ENCODE measurements around the gene TFF2.

The TFF2 gene

GRCh38 chr21:42383331-42383730, 32.5 kb upstream of the TFF2 start:
- DNase-seq: no peak

- DNase-seq: no peak
Measured at GRCh38 chr21:42382915-42383314, 32.1 kb upstream of the TFF2 start.

GRCh38 chr21:42381347-42381984, 30.7 kb upstream of the TFF2 start:
- DNase-seq: no peak

GRCh38 chr21:42379426-42380215, 28.8 kb upstream of the TFF2 start:
- DNase-seq: no peak

- DNase-seq: no peak
Measured at GRCh38 chr21:42378418-42378817, 27.6 kb upstream of the TFF2 start.

GRCh38 chr21:42377951-42378340, 27.2 kb upstream of the TFF2 start:
- DNase-seq: no peak

GRCh38 chr21:42377211-42377950, 26.6 kb upstream of the TFF2 start:
- DNase-seq: no peak

GRCh38 chr21:42376338-42376982, 25.7 kb upstream of the TFF2 start:
- DNase-seq: no peak

- no peak for DNase-seq
Measured at GRCh38 chr21:42375966-42376337, 25.2 kb upstream of the TFF2 start.

- no peak for DNase-seq
Measured at GRCh38 chr21:42375506-42375905, 24.7 kb upstream of the TFF2 start.

- no peak for DNase-seq
Measured at GRCh38 chr21:42374864-42375499, 24.2 kb upstream of the TFF2 start.

GRCh38 chr21:42374457-42374856, 23.7 kb upstream of the TFF2 start:
- DNase-seq: no peak

- DNase-seq: no peak
Measured at GRCh38 chr21:42373908-42374455, 23.2 kb upstream of the TFF2 start.

GRCh38 chr21:42373196-42373907, 22.6 kb upstream of the TFF2 start:
- no peak for DNase-seq

- DNase-seq: no peak
Measured at GRCh38 chr21:42370894-42371654, 20.3 kb upstream of the TFF2 start.

GRCh38 chr21:42369821-42370220, 19.0 kb upstream of the TFF2 start:
- no peak for DNase-seq

- DNase-seq: no peak
Measured at GRCh38 chr21:42367367-42368165, 16.8 kb upstream of the TFF2 start.

GRCh38 chr21:42366292-42367010, 15.7 kb upstream of the TFF2 start, which contains the start of gene TFF1:
TFF1 (minus strand) TSS chr21:42366535; CDS start chr21:42366495, 40 bp downstream.
- DNase-seq: no peak

GRCh38 chr21:42365770-42366169, 15.0 kb upstream of the TFF2 start:
- DNase-seq: no peak

All from NCI-H524 treated with DMSO at 0.1 percent for 48 hours (cell line).